GM12891 (cell line): ENCODE results near the gene PCBP3.

Source experiments
- DNase-seq: peaks from one replicate; pipeline ENCODE4 v3.0.0; 2011; ENCODE audit warnings: low spot score; ENCODE audit not compliant: insufficient read length
- FAIRE-seq: peaks from 2 replicates; lab custom pipeline; 2011; peaks lifted over from hg19 to GRCh38; lab: Jason Lieb, UNC
- PAX5 ChIP-seq: IDR thresholded peaks from 2 replicates; pipeline ENCODE4 v1.6.1; 2011; ENCODE audit warnings: low read length, moderate library complexity, mild to moderate bottlenecking; ENCODE audit not compliant: insufficient read depth, severe bottlenecking
- POLR2A ChIP-seq: IDR thresholded peaks from 2 replicates; pipeline ENCODE4 v1.6.1; 2011; ENCODE audit warnings: low read depth, low read length, control low read depth
- POLR2AphosphoS5 ChIP-seq: IDR thresholded peaks from 2 replicates; pipeline ENCODE4 v1.6.1; 2011; ENCODE audit warnings: low read depth, low read length, control low read depth
- POU2F2 ChIP-seq: IDR thresholded peaks from 2 replicates; pipeline ENCODE4 v1.6.1; 2011; ENCODE audit warnings: low read depth, mild to moderate bottlenecking, control low read depth, low read length, moderate library complexity
- SPI1 ChIP-seq: IDR thresholded peaks from 2 replicates; pipeline ENCODE4 v1.6.1; 2011; ENCODE audit warnings: low read depth, low read length, control low read depth
- TAF1 ChIP-seq: IDR thresholded peaks from 2 replicates; pipeline ENCODE4 v1.6.1; 2011; ENCODE audit warnings: low read depth, low read length, control low read depth

PCBP3 gene

DNA sequence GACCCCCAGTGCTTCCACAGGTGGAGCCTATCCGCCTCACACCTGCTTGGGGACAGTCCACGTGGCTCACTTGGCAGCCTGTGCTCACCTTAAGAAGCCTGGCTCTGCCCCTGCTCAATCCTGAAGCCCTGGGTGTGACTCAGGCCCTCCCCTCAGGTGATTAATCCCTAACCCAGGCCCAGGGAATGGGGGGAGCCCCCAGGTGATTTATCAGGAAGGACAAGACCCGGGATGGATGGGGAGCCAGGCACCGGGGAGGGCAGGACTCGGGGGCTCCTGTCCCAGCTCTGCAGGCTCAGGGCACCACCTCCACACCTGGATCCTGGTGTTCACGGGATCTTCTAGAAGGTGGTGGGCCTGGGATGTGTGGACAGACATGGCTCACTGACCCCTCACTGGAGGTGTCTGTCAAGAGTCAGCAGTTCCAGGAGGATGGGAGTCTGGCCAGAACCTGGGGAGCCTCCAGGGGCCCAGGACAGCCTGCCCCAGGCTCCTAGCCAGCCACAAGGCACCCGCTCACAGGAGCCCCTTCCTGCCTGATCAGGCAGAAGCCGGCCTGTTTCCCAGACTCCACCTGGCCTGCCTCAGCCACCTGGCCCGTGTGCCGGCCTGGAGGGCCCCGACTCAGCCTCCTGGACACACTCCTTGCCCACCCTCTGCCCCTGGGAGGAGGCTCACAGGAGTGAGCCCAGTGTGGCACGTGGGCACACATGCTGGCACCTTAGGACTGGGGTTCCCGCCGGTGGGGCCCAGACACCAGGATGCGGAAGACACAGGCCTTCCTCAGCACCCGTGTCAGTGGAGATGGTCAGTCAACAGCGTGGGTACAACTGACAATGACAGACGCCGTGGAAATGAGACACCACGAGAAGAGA is 299.5 kb downstream of the PCBP3 start:
- TF ChIP-seq SPI1, result no peak
- TF ChIP-seq PAX5, result no peak
- TF ChIP-seq POLR2A, result no peak
- no peak for TF ChIP-seq POLR2AphosphoS5
- no peak for TF ChIP-seq POU2F2
- no peak for TF ChIP-seq TAF1
- DNase-seq (no peak), FAIRE-seq (no peak)

DNA sequence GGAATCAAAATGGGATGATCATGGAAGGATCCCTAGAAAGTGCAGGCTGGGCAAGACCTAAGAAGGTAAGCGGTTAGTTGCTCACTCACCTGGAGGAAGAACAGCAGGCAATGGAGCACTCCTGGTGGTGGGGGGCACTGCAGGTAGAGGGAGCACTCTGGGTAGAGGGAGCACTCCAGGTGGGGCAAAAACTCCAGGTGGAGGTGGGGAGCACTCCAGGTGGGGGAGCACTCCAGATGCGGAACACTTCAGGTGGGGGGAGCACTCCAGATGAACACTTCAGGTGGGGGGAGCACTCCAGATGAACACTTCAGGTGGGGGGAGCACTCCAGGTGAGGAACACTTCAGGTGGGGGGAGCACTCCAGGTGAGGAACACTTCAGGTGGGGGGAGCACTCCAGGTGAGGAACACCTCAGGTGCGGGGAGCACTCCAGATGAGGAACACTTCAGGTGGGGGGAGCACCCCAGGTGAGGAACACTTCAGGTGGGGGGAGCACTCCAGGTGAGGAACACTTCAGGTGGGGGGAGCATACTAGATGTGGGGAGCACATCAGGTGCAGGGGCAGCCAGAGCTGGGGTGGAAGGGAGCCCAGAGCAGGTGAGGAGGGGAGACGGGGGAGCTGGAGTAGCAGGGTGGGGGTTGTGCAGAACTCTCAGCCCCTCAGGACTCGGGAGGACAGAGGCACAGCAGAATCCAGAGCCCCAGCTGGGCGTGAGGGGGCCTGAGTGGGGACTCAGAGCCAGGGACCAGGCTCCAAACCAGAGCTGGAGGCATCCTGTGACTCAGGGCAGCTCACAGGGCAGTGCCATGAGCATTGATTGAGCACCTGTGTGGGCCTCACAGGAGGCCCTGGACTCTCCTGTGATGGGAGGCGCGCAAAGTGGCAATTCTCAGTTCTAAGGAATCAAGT is 300.4 kb downstream of the PCBP3 start:
- no peak for FAIRE-seq
- TF ChIP-seq POLR2A, result no peak
- TF ChIP-seq POLR2AphosphoS5, result no peak
- no peak for TF ChIP-seq POU2F2
- no peak for TF ChIP-seq SPI1
- no peak for TF ChIP-seq PAX5
- no peak for TF ChIP-seq TAF1

DNA sequence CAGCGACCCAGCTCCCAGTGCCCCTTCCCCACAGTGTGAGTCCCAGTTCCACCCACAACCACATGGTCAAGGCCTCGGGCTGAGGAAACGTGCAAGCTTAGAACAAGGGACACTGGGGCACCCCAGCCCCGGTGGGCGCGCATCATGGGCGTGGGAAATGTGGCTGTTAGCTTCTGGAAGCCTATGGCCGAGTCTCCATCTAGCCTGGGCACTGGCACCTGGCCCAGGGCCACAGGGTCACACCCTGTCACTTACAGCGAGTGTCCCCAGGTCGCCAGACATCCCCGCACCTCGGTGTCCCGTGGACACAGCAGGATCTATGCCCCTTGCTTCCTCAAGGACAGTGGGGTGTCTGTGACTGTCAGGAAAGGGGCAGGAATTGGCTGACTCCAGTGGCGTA is 301.1 kb downstream of the PCBP3 start:
- TF ChIP-seq SPI1 (no peak), POLR2A (no peak), POLR2AphosphoS5 (no peak), POU2F2 (no peak), PAX5 (no peak), TAF1 (no peak)
- DNase-seq (no peak), FAIRE-seq (no peak)

More for the DNA sequence above, 300.4 kb downstream of the PCBP3 start:
- no peak for DNase-seq

DNA sequence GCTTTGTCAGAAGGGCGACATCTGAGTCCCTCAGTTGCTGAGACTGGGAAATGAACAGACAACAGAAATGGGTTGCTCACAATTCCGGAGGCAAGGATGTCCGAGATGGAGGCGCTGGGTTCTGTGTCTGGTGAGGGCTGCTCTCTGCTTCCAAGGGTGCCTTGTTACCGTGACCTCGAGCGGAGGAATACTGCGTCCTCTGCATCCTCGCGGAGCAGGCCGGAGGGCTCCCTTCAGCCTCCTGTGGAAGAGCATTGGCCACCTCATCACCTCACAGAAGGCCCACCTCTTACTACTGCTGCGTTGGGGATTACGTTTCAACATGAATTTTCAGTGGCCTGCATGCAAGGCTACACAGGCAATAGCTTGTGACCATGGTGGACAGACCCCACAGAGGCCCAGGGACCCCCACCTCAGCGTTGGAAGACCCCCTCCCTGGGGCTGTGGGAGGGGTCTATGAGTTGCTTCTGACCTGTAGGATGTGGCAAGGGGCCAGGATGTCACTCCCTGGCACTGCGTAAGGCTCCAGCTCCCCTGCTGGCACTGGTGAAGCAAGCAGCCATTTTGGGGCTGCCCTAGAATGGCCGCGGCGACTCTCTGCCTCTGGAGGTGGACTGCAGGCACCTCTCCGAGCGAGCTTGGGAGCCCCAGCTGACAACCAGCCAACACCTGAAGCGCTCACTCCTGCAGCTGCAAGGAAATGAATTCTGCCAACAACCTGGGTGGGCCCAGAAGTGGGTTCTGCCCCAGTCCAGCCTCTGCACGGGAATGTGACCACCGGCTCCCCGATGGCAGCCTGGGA is 301.7 kb downstream of the PCBP3 start:
- DNase-seq (no peak), FAIRE-seq (no peak)
- no peak for TF ChIP-seq SPI1
- no peak for TF ChIP-seq PAX5
- no peak for TF ChIP-seq TAF1
- no peak for TF ChIP-seq POLR2AphosphoS5
- TF ChIP-seq POLR2A, result no peak
- TF ChIP-seq POU2F2, result no peak

DNA sequence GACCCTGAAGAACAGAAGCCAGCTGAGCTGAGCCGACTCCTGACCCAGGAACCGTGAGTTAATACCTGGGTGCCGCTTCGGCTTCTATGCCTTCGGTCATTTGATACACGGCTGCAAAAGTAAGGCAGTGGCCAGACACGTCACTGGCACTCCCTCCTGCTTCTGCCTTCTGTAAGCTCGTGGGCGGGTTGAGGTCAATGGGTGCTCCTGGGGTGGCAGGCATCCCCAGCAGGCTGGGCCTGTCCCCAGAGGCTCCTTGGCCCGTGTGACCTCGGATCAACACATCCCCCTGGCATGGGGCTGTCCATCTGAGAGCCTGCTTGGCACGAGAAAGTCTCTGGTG is 302.3 kb downstream of the PCBP3 start:
- TF ChIP-seq POU2F2, result no peak
- FAIRE-seq, result no peak
- DNase-seq, result no peak

DNA sequence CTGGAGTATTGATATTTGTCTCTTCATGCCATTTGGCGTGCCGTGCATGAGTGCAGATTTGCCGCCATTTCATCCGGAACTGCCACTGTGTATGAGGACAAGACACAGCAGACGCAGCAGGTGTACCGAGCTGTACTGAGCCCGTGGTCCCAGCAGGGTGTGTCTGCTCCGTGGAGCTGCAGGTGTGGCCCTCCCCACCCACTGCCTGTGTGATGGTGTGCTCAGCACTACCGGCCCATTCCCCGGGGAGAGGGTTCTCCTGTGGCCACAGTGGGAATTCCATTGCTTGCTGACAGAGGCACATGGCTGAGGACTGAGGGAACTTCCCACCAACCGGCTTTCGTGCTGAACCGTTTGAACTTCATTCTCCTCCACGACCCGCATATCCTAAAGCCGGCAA is 303.8 kb downstream of the PCBP3 start:
- DNase-seq, result no peak
- TF ChIP-seq SPI1, result no peak
- no peak for TF ChIP-seq TAF1
- no peak for TF ChIP-seq POU2F2
- no peak for TF ChIP-seq PAX5
- TF ChIP-seq POLR2A, result no peak
- TF ChIP-seq POLR2AphosphoS5, result no peak
- no peak for FAIRE-seq

DNA sequence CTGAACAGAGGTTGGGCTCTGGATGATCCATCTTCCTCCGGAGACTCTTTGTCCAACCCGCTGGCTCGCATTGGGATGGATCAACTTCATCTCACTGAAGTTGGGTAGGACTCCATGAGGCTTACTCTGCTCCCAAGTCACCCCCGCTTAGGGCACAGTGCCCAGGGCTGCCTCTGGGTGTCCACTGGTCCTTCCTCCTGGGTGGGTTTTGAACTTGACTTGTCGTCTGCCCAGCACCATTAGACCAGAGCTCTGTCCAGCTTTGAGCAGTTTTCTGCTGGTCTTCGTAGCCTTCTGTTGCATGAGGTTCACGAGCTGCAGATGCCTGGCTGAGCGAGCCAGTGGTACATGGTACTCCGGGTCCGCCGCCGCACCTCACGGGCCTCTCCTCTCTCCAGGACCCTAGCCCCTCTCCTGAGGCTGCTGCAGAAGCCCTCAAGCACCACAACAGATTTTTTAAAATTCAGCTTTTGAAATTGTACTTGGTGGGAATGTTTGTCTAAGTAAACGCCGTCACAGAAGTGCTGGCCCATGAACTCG is 304.3 kb downstream of the PCBP3 start:
- TF ChIP-seq POLR2A (no peak), POLR2AphosphoS5 (no peak), TAF1 (no peak), PAX5 (no peak), SPI1 (no peak), POU2F2 (no peak)
- FAIRE-seq (no peak), DNase-seq (no peak)

DNA sequence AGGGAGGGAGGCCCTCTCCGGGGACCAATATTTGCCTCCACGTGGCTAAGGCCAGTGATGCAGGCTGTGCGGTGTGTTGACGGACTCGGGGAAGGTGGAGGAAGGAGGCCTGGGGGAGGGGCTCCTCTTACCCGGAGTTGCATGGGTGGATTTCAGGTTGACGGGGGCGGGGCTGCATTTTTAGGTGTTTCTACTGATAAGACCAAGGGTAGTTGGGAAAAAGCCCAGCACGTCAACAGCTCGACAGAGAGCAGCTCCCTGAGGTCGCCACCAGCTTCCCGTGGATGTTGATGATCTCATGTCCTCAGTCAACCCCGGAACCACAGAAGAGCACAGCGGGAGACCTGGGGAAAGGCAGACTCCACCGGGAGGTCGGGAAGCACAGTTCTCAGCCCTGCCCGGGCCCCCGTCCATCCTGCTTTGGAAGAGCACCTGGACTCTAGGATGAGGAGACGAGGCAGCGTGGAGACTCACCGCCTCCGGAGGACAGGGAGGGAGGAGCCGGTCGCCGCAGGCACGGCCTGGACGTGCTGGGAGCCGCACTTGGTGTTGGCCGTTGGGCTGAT is 305.1 kb downstream of the PCBP3 start:
- DNase-seq, result no peak
- no peak for TF ChIP-seq PAX5
- TF ChIP-seq POLR2AphosphoS5, result no peak
- TF ChIP-seq POLR2A, result no peak
- TF ChIP-seq SPI1, result no peak
- TF ChIP-seq POU2F2, result no peak
- TF ChIP-seq TAF1, result no peak

More for the DNA sequence above, 305.1 kb downstream of the PCBP3 start:
- FAIRE-seq, result no peak
